NCI-H526 (cell line): ENCODE results near the gene ROR1.
"Not testable (repeated sequence)": the region's sequence is repeated elsewhere in the genome, so short reads cannot be mapped to it uniquely, and the experiment has no call there.

Source experiments
- DNase-seq, 2 experiments: peaks; one replicate each; lab custom pipeline; 2025; lab: John Stamatoyannopoulos, UW

ROR1 gene

DNA sequence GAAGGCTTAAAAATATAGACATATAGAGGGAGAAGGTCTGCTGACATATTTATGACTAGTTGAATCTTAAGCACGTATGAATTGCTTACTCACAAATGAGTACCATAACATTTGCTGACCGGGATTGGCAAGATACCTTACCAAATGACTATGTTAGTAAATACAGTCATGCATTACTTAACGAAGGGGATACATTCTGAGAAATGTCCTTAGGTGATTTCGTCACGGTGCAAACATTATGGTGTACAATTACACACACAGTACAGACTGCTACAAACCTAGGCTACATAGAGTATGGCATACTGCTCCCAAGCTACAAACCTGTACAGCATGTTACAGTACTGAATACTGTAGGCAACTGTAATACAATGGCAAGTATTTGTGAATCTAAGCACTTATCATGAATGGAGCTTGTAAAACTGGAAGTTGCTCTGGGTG, 410.2 kb downstream of the ROR1 start:
- DNase-seq = no peak

DNA sequence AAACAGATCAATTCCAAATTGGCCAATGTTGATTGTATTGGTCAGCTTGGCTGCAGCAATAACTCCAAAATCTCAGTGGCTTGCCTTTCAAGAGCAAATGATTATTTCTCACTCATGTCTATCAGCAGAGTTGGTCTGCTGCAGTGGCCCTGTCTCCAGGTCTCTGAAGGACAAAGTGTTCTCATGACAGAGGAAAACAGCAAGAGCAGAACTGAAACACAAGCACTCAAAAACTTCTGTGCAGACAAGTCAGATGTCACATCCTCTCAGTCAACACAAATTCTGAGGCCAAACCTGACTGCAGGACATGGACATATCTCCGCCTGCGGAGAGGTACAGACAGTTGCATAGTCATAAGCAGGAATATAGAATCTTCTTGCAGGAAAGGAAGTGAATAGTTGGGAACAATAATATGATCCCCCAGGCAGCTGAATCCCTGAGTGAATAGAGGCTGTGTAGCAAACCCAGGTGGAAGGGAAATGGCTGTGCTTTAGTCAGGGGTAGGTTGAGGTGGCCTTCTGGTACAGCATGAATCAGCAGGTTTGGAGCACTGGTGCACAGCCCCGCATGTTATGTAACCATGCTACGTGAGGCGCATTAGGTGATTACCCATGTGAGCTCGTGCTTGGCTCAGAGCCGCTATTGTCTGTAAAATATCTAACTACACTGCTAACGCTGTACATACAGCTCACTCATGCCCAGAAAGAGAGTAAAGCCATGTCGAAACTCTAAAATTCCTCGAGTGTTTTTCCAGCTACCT, 412.5 kb downstream of the ROR1 start:
- no peak for DNase-seq

DNA sequence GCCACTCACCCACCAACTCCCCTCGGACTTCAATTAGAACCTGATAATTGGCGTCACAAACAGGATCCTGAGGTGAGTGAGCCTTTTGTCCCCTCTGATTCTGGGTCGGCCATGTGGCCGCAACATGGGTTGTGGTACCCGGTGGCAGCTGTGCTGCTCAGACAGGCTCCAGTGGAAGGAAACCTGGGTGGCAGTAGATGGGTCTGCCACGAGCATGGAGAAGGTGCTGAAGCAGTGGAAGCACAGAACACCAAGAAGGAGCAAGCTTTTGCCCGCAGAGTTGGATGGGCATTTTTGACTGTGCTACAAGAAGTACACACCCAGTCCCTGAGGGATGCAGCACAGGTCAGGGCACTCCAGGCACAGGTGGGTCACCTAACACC, 413.1 kb downstream of the ROR1 start:
- no peak for DNase-seq

DNA sequence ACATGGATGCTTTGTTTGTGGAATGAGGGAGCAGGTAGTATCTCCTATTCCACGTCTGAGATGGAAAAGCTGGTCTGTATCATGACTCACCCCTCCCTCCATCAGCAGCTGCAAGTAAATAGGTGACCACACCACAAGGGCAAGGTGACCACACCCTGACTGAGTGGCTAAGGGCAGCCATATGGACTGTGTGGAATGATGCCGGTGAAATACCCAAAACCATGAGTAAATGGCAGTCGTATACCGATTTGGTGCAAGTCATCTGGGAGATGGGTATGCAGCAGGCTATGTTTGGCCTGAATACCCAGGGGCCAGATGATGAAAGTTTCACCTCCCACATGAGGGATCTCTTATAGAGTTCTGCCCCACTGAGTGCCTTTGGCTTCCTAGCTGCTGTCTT, 413.8 kb downstream of the ROR1 start:
- no peak for DNase-seq

DNA sequence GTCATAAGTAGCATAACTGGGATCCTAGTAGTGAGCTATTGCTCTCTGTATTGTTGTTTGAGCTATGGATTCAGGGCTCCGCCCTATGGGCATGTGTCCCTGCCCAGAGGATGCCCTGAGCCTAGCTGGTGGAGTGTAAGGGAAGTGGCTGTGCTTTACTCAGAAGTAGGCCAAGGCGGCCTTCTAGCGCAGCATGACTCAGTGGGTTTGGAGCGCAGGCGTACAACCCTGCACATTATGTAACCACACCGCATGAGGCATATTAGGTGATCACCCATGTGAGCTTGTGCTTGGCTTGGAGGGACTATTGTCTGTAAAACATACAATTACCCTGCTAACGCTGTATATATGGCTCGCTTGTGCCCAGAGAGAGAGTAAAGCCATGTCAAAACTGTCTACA, 418.5 kb downstream of the ROR1 start:
- no peak for DNase-seq

DNA sequence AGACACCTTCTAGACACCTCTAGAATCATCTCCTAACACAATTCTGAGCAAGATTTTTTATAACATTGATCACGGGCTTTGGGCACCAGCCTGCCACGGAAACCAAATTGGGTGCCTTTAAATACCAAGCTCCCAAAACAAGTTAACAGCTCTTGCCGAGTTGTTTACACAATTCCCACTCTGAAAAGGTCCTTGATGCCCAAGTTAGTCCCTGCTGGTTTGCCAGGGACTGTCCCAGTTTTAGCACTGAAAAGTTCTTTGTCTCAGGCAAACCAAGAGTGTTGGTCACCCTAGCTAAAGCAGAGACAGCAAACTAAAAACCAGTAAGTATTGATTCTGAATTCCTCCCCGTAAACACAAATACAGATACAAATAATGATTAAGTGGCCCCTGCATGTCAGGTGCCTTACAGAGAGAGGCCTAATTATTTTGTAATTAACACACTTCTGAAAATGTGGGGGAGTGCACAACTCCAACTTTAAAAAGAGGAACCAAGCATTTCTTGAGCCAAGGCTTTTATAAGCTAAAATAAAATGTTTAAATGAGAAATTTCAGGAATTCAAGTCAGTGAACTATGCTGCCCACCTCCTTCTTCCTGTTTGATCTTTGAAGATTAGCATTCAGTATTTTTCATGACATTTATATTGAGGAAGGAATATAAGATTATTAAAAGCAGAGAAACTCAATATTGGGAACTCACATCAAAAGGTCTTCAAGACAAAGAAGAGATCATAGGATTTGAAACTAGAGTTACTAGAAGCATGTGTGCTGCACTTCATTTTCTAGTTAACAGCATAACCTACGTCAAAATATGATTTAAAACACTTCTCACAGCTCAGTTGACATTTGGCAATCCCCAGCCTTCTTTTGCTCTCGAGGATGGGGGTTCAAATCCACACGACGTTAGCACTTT, 420.6 kb downstream of the ROR1 start:
- DNase-seq = no peak

DNA sequence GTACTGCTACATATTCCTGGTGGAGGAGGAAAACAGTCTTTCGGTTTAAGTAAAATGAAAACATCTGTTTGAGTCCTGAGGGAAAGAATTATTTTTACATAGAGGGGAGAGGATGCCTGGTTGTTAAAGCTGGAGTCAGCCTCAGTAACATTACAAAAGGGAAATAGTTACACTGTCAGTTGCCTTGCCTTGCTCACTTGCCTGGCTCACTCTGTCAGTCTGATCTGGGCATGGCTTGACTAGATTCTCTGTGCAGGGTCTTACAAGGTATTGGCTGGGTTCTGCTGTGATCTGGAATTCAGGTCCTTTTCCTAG, 421.2 kb downstream of the ROR1 start:
- no peak for DNase-seq

DNA sequence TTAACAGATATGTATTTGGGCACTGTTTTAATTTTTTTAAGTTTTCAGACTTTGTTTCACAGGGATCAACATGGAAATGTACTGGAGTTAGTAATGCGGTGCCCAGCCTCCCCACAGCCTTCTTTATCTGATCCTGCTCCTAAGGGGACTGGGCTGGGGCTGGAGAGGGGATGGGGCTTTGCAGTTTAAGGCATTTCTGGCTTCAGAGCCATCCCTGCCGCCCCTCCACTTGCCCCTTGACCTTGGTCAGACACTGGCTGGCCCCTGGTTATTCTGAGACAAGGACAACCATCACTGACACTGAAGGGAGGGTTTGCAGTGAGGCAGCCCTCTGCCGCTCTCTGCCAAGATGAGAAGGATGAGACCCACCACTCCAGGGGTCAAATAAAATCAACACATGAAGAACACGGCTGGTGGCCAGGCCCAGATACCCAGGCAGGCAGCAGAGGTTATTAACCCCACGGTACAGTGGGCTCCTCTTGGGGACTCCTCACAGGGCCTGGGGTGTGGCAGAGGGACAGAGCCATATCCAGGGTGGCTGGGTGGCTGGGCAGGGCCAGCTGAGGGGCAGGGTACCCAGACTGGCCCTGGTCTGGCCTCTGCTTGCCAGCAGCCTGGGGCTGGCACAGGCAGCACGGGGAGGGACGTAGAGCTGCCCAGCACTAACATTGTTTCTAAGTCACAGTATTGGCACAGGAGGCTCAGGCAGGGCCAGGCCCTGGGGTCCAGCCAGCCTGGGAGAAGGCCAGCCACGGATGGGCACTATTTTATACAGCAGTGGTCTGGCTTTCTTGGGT, 422.5 kb downstream of the ROR1 start:
- no peak for DNase-seq

DNA sequence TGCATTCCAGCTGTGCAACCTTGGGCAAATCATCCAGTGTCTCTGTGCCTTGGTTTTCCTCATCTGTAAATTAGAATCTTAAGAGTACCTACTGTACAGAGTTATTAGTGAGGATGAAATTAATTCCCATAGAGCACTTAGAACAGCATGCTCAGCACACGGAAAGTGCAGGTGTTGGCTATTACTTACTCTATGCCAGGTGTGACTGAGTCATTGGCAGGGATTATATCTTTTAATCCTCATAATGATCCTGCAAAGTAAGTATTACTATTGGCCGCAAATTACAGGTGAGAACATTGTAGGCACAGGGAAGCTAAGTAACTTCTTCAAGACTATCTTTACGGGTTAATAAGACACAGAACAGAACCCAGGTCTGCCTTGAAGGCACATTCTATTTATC, 423.3 kb downstream of the ROR1 start:
- no peak for DNase-seq

DNA sequence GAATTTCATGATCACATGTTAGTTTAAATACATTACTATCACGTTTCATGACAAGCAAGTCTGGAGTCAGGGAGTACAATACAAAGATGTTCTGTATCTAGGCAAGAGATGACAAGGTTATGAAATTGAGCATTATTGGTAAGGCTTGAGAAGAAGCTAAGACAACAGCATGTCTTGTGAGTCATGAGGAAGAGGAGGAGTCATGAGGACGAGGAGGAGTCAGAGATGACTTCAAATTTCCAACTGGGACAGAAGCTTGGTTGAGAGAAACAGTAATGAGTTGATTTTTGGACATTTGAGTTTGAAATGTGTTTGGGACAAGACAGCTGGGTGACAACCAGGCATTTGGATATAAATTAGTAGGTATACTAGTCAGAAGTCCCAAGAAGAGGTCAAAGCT, 425.3 kb downstream of the ROR1 start:
- no peak for DNase-seq

DNA sequence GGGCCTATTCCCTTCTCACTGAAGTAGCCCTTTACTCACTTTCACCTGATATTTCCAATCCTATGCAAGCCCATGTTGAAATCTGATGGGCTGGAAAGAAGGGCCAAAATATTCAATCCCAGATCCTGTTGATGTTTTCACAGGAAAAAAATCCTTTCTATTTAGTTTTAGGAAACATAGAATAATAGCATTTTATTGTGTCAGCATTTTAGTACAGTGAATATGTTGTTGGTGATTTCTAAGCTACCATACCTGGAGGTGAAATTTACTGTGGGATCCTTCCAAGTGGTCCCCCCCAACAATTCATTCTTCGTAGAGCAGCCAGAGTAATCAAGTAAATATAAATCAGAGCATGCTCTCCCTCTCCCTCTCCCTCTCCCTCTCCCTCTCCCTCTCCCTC, 426.2 kb downstream of the ROR1 start:
- DNase-seq = no peak

DNA sequence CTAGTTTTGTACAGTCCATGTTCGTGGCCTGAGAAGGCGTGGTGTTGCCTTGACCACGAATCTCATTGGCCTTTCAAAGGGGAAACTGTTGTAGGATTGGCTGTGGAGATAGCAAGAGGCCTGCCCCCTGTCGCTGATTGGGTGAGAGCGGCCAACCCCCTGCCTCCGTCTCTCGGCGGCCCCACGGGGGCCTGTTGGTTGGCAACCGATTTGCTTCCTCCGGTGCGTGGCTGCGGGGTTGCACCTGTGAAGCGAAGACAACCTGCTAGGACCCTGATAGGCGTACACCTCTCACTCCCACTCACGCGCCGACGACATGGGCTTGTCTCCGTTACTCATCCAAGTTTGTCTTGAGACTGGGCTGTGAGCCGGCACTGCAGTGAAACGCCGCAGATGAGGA, 429.6 kb downstream of the ROR1 start, which contains the start of gene UBE2U:
Gene UBE2U, plus strand, starts transcription at position 204 of the 400 bp plus-strand sequence. CDS start 428 bp downstream, outside the sequence.
- no peak for DNase-seq

DNA sequence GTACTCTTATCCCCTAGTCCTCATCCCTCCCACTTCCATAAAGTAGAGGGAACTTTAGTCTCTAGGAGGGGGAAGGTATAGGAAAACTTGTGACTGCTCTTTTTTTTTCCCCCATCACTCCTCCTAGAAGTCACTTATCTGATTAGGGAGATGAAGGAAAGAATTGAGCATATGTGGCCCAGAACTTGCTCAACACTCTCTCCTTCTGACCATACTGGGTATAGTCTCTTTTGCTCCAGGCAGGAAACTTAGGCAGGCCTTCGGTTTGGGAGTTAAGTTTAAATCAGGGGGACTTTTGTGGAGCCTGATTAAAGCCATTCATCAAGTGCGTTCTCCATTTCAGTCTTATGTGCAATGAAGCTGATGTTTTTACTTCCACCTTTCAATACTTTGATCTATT, 435.4 kb downstream of the ROR1 start:
- no peak for DNase-seq

DNA sequence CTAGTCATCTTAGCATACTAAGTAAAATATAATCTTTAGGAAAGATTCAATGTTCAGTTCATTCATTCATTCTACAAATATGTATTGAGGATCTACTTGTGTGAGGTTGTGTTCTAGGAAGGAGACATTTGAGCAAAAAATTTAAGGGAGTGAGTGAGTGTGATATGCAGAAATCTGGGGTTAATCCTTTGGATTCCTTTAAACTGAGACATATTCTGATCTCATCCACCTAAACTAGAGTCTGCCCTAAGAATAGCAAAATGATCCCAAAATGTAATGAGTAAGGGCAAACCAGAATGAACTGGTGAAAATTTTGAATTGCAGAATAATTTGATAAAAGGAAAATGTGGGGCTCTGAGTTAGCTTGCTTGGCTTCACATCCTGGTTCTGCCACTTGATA, 438.2 kb downstream of the ROR1 start:
- no peak for DNase-seq

DNA sequence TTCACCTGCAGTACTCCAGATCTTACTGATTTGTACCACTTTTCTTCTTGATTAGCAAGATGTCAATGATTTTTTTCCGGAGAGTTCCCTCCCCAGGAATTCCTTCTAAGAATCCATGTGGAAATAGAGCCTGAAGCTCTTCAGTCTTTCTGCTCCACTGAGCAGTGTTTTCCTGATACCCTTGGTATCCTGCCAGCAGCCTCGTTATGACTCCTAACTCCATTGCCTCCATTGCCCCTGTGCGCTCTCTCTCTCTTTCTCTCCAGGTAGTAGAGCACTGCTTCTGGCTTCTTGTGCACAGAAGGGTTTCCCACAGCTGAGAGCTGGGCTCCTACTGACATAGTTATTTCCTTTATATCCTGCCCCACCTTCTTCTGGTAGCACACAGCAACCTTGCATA, 441.8 kb downstream of the ROR1 start:
- no peak for DNase-seq

DNA sequence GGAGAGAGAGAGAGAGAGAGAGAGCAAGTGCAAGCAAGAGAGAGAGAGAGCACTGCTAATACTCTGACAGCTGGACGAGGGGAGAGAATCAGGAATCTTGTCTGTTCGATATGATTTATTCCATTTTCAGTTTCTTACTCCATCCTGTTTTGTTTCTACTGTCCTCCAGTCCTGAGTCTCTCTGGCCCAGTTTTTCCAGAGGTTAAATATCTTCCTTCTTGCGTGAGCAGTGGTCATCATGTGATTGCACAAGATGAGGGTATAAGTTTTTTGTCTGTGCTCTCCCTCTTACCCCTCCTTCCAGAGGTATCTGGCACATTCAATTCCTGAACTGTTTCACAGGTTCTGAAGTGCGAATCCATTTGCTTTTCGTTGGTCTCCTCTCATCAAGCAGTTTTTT, 446.4 kb downstream of the ROR1 start:
- DNase-seq = no peak

DNA sequence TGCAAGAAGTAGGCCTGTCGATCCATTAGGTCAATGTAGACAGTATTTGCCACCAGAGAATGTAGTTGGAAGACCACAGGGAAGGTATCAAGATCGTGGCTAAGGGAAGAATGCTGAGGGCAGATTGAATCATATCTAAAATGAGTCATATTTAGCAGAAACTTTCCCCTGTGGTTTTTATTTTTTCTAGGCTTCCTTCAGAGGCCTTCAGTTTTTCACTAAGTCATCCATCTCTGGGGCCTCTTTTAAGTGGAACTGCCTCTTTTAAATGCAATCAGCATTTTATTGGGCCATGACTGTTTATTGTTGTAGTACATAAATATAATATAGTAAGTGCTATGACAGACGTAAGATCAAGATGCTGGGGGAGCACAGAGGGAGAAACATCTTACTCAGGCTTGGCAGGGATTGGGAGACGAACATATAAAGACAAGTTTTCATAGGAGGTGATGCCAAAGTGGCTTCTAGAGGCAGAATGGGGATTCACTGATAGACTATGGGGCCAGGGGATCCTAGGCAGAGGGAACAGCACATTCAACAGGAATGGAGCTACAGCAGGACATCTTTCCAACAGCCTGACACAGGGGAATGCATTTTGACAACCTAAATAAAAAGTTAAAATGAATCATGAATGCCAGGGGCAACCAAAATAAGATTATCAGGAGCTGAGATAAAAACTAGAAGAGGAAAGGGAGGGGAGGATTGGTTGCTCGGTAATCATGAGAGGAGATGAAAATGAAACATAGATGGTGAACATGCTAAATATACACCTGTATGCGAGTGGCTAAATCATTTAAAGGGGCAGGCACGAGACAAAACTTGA, 449.7 kb downstream of the ROR1 start:
- no peak for DNase-seq

DNA sequence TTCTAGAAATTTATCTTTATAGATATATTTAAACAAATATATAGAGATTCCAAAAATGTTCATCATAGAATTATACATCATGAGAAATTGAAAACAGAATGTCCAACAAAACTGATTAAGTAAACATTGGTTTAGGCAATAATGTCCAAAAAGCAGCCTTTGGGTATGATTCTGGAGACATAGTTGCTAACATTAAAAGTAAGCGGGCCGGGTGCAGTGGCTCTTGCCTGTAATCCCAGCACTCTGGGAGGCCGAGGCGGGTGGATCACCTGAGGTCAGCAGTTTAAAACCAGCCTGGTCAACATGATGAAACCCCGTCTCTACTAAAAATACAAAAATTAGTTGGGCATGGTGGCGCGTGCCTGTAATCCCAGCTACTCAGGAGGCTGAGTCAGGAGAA, 450.4 kb downstream of the ROR1 start:
- not testable (repeated sequence) for DNase-seq

DNA sequence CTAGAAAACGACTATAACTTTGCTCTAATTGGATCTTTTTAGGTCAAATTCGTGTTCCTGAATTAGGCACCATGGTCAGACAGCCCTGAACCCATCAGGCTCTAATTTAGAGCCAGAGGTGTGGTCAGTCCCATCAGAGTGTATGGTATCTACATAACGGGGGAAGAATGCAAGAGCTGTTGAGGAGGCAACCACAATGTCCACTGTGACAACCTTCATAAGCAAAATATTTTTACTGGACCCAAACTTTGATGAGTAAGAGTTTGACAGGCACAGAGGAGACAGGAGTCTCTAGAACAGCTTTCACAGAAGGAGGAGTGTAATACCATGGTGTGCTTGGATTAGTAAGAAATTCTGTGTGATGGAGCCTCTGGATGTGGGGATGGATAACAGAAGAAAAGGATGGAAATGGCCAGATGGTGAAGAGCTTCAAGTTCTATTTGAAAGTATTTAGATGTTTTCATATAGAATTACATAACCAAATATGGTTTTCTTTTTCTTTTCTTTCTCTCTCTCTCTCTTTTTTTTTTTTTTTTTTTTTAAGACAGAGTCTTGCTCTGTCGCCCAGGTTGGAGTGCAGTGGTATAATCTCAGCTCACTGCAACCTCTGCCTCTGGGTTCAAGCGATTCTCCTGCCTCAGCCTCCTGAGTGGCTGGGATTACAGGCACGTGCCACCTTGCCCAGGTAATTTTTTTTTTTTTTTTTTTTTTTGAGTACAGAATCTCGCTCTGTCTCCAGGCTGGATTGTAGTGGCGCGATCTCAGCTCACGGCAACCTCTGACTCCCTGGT, 454.5 kb downstream of the ROR1 start:
- no peak for DNase-seq

DNA sequence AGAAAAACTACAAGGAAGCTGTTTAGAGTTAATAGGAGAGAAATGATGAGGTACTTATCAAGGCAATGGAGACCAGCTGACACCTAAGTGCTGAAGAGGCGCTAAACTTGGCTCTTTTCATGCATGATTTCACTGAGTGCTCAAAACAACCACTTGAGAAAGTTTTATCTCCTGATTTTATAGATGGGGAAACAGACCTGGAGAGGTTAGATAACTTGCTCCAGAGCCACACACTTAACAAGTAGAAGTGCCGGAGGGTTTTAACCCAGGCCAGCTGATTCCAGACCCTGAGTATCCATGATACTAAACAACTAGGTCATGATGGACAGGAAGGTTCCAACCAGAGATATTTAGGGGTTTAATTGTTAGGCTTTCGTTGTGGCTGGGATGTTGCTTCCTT, 455.5 kb downstream of the ROR1 start:
- DNase-seq = no peak
